KG1 (cell line): Measurements from ENCODE around the gene STX8.
A peak's percentile ranks its signal among the peaks of the same experiment; 100 is the strongest.

ENCODE experiments used
- DNase-seq: peaks from one replicate; lab custom pipeline; 2025; lab: John Stamatoyannopoulos, UW

Gene STX8

GRCh38 chr17:9557161-9557755 is 18.4 kb downstream of the STX8 start:
- no peak for DNase-seq

GRCh38 chr17:9554715-9555114 is 20.9 kb downstream of the STX8 start:
- DNase-seq, result peak; percentile 0

GRCh38 chr17:9553596-9553995 is 22.0 kb downstream of the STX8 start:
- DNase-seq, result no peak

- no peak for DNase-seq
Measured at GRCh38 chr17:9553181-9553580, 22.4 kb downstream of the STX8 start.

- DNase-seq, result no peak
Measured at GRCh38 chr17:9549215-9549614, 26.4 kb downstream of the STX8 start.

- DNase-seq, result no peak
Measured at GRCh38 chr17:9544221-9544620, 31.4 kb downstream of the STX8 start.

GRCh38 chr17:9541718-9542117 is 33.9 kb downstream of the STX8 start:
- DNase-seq, result no peak

- DNase-seq, result no peak
Measured at GRCh38 chr17:9538626-9539025, 37.0 kb downstream of the STX8 start.

- DNase-seq, result no peak
Measured at GRCh38 chr17:9537177-9537776, 38.3 kb downstream of the STX8 start.

- DNase-seq, result no peak
Measured at GRCh38 chr17:9536061-9536460, 39.6 kb downstream of the STX8 start.

GRCh38 chr17:9533441-9533840 is 42.2 kb downstream of the STX8 start:
- DNase-seq, result no peak

- no peak for DNase-seq
Measured at GRCh38 chr17:9532715-9533114, 42.9 kb downstream of the STX8 start.

GRCh38 chr17:9531034-9531433 is 44.6 kb downstream of the STX8 start:
- DNase-seq, result no peak

- DNase-seq, result no peak
Measured at GRCh38 chr17:9529033-9529700, 46.5 kb downstream of the STX8 start.

- no peak for DNase-seq
Measured at GRCh38 chr17:9527788-9528187, 47.8 kb downstream of the STX8 start.

GRCh38 chr17:9522074-9522473 is 53.5 kb downstream of the STX8 start:
- no peak for DNase-seq

GRCh38 chr17:9521062-9521461 is 54.6 kb downstream of the STX8 start:
- no peak for DNase-seq

GRCh38 chr17:9520649-9521048 is 55.0 kb downstream of the STX8 start:
- DNase-seq, result no peak

GRCh38 chr17:9519583-9520272 is 55.9 kb downstream of the STX8 start:
- DNase-seq, result no peak

- DNase-seq, result no peak
Measured at GRCh38 chr17:9517396-9517795, 58.2 kb downstream of the STX8 start.

- DNase-seq, result no peak
Measured at GRCh38 chr17:9513266-9513665, 62.4 kb downstream of the STX8 start.

GRCh38 chr17:9512323-9513168 is 63.1 kb downstream of the STX8 start:
- DNase-seq, result no peak
